ENCODE data around the gene RIMBP2. TPM values are rescaled to one million over a fixed set of nuclear protein-coding genes. Genes with fewer than 3 reads are reported as not detected.
A peak's percentile ranks its signal among the peaks of the same experiment; 100 is the strongest.
"Not testable (repeated sequence)": the region's sequence is repeated elsewhere in the genome, so short reads cannot be mapped to it uniquely, and the experiment has no call there.

RIMBP2 gene, protein sequence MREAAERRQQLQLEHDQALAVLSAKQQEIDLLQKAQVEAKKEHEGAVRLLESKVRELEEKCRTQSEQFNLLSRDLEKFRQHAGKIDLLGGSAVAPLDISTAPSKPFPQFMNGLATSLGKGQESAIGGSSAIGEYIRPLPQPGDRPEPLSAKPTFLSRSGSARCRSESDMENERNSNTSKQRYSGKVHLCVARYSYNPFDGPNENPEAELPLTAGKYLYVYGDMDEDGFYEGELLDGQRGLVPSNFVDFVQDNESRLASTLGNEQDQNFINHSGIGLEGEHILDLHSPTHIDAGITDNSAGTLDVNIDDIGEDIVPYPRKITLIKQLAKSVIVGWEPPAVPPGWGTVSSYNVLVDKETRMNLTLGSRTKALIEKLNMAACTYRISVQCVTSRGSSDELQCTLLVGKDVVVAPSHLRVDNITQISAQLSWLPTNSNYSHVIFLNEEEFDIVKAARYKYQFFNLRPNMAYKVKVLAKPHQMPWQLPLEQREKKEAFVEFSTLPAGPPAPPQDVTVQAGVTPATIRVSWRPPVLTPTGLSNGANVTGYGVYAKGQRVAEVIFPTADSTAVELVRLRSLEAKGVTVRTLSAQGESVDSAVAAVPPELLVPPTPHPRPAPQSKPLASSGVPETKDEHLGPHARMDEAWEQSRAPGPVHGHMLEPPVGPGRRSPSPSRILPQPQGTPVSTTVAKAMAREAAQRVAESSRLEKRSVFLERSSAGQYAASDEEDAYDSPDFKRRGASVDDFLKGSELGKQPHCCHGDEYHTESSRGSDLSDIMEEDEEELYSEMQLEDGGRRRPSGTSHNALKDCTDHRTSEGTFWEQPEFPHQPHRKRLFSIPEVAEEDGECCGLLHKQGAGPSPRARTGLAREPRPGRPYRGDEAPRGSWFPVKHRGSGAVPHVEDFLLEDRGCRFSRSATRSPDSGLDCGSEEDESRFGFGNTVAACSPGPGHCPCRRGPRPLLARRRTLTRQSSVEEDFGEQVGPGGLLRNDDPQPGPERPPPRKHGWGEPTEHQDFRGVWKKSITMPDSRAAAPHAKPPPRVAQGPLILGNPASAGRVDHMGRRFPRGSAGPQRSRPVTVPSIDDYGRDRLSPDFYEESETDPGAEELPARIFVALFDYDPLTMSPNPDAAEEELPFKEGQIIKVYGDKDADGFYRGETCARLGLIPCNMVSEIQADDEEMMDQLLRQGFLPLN (N-terminal part only)
- 1 to 10 TPM; 5.6 to 6.0 TPM for total RNA-seq
- long read RNA-seq, partial matches to known transcripts, result 1 of 2 reads
- long read RNA-seq, other reads (novel, unspliced or antisense), result 1 of 2 reads

DNA sequence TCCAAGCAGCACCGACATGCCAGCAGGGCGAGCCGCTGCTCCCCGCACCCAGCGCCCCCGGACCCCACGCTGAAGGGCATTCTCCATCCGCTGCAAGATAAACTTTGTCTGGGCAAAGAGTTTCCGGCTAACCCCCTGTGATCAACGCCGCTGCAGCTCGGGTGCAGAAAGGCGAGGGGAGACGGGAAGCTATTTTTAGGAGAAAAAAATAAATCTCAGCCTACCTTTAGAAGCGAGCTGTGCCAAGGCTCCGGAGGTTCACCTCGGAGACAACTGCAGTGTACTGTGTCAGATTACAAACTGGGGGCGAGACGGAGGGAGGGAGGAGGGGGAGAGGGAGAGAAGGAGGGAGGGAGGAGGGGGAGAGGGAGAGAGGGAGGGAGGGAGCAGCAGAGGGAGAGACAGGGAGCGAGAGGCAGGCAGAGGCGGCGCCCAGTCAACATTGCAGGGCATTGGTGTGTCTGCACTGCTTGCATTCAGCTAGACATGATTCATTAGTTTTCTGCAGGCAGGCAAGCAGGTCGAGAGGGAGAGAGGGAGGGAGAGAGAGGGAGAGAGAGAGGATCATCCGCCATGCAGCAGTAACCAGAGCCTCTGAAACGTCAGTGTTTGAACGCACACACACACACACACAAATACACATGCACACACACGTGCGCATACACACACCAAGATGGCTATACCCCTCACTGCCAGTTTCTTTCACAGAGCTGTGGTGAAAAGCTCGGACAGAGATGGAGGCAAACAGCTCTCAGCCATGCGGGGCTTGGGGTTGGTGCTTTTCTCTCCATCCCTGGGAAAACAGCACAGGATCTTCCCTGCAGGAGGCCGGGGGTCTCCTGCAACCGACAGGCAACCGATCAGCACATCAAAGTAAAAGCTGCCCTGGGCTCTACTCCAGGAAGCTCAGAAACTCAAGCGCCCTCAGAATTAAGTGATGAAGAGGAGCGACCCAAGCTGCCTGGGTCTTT is at the start of gene RIMBP2:
RIMBP2 (minus strand) TSS at position 302 of the 971 bp plus-strand sequence. CDS start 237,286 bp downstream, outside the sequence.
- ATAC-seq (no peak), DNase-seq (no peak)
- intact Hi-C loops (cut with DNase I, micrococcal nuclease), result no loop called here

- ATAC-seq, result no peak
- intact Hi-C loops (cut with DNase I, micrococcal nuclease), result no loop called here
- no peak for DNase-seq
These were observed 49.1 kb upstream of the RIMBP2 start for GRCh38 chr12:130765186-130765659.

- ATAC-seq (no peak), DNase-seq (no peak)
- intact Hi-C loops (cut with DNase I, micrococcal nuclease), result no loop called here
These were observed 48.5 kb upstream of the RIMBP2 start for GRCh38 chr12:130764475-130765185.

- no peak for DNase-seq
- intact Hi-C loops (cut with DNase I, micrococcal nuclease), result no loop called here
- ATAC-seq, result no peak
These were observed 48.0 kb upstream of the RIMBP2 start for GRCh38 chr12:130764073-130764472.

GRCh38 chr12:130762319-130762675 is 46.2 kb upstream of the RIMBP2 start:
- no peak for ATAC-seq
- DNase-seq, result no peak
- intact Hi-C loops (cut with DNase I, micrococcal nuclease), result no loop called here

DNA sequence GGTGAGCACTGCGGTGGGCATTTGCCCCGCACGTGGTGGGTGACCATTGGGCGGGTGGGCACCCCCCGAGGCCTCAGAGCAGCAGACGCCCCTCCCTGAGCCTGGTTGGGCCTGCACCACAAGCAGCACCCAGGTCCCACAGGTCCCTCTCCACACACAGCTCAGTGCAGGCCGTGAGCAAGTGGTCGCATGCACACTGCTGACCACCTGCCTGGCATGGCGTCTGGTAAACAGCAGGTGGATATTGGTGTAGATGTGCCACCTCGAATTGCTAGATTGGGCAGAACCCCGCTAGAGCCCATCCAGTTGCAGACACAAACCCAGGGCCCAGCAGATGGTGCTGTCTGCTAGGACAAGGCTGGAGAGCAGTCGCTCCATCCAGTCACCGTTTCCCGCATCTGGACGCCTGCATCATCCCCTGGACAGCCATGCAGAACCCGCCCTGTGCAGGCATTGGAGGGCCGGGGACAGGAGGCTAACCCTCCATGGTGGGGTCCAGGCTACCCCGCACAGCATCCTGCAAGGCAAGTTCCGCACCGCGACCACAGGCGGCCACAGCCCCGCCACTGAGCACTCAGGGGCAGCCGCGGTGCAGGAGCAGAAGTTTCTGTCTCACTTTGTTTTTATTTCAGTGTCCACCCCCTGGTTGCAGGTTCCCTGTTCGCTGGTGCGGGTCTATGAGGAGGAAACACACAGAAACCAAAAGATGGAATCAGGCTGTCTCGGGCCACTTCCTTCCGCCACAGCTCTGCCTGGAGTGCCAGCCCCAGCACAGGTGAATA is 45.6 kb upstream of the RIMBP2 start:
- ATAC-seq, result peak; percentile 68
- intact Hi-C loops (cut with DNase I, micrococcal nuclease), result no loop called here
- peak in 1 of 2 donors; percentile 48 for DNase-seq

GRCh38 chr12:130754234-130754901 is 38.3 kb upstream of the RIMBP2 start:
- ATAC-seq (no peak), DNase-seq (no peak)
- intact Hi-C loops (cut with DNase I, micrococcal nuclease), result no loop called here

GRCh38 chr12:130752692-130753230 is 36.7 kb upstream of the RIMBP2 start:
- intact Hi-C loops (cut with DNase I, micrococcal nuclease), result no loop called here
- ATAC-seq (no peak), DNase-seq (no peak)

DNA sequence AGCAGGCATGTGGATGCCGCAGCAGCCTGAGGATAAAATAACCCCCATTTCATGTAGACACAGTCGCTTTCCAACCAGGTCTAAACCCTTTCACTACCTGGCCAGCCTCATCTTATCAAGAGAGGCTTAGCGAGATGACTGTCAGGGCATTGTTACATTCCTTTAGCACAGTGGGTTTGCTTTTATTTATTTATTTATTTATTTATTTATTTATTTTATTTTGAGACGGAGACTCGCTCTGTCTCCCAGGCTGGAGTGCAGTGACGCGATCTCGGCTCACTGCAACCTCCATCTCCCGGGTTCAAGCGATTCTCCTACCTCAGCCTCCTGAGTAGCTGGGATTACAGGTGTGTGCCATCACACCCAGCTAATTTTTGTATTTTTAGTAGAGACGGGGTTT is 35.9 kb upstream of the RIMBP2 start:
- intact Hi-C loops (cut with DNase I, micrococcal nuclease); DNase-seq; ATAC-seq: not testable (repeated sequence)

GRCh38 chr12:130748786-130749185 is 32.7 kb upstream of the RIMBP2 start:
- no peak for ATAC-seq
- no peak for DNase-seq
- intact Hi-C loops (cut with DNase I, micrococcal nuclease), result no loop called here

DNA sequence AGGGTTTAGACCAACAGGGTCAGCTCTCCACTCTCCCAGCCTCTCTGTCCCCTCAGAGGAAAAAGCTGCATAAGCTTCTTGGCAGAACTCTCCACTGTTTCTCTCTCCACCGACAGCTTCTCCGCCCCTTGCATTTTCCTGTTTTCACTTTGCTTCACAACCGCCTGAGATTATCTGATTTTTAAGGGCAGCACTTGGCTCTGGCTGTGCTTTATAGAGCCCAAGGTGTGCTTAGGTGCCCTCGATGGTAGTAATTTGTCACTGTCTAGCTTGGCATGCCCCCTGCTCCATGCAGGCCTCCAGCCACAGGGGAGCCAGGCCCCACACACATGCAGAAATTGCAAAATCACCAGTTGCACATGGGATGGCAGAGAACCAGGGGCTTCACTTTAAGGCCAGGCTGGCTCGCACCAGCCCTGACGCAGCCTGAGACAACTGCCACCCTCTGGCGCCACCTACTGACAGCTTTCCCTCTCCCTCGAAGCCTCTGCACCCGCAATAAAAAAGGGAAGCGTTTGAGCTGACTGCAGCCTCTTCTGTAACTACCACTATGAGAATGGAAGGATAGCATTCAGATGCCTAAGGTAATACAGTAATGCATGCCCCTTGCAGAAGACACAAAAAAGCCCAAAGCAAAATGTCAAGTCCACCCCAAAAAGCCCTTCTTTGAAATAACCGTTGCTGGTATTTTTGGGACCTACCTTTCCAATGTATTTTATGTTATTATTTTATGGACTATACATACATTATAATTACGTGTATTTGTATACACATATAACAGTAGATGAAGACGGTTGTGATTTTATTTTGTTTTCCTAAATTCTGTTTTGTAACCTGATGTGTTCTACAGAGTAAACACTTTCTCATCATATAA is 32.0 kb upstream of the RIMBP2 start:
- peak; percentile 87 for ATAC-seq
- DNase-seq, result peak; percentile 49 to 89
- intact Hi-C loops (cut with DNase I, micrococcal nuclease), result no loop called here

- intact Hi-C loops (cut with DNase I, micrococcal nuclease), result no loop called here
- no peak for DNase-seq
- ATAC-seq, result no peak
These were observed 30.4 kb upstream of the RIMBP2 start for GRCh38 chr12:130746546-130746945.

GRCh38 chr12:130745921-130746320 is 29.8 kb upstream of the RIMBP2 start:
- no peak for ATAC-seq
- intact Hi-C loops (cut with DNase I, micrococcal nuclease), result no loop called here
- no peak for DNase-seq

DNA sequence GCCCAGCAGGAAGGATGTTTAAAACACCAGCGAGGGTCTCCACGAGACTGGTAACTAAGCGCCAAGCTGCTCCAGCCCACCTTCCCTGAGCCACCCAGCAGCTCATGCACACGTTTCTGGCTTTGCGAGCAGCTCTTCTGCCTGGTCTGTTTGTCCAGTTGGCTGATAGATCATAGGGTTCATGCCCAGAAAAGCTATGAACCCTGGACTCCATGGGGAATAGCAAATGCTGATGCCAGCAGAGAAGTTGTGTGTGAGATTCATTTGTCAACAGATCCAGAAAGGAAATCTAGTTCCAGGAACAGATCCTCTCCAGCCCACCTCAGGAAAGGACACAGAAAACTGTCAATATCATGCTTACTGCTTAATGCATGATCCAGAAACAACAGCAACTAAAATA is 28.2 kb upstream of the RIMBP2 start:
- intact Hi-C loops (cut with DNase I, micrococcal nuclease), result no loop called here
- DNase-seq (no peak), ATAC-seq (no peak)

DNA sequence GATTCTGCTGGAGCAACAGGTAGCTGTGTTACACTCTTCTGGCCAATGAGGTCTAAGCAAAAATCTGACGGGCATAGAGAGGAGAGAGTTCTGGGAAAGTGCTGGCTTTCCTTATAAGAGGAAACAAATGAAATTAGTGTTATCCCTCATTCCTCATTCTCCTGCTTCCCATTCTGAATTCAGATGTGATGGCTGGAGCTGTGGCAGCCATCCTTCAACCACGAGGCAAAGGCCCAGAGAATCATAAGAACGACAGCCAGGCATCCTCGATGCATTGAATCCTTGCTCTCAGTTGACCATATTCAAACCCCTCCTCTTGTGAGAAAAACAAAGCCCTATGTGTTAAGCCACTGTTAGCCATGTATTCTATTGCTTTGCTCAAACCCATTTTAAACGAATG is 27.5 kb upstream of the RIMBP2 start:
- intact Hi-C loops (cut with DNase I, micrococcal nuclease), result no loop called here
- ATAC-seq, result no peak
- no peak for DNase-seq
